AG04449 (cell line): ENCODE measurements around the gene TMCC3.
"Not testable (repeated sequence)": the region's sequence is repeated elsewhere in the genome, so short reads cannot be mapped to it uniquely, and the experiment has no call there.

Experiments used
- CTCF ChIA-PET: fragments of 350-600 bp; formaldehyde crosslinking; extraction: SDS; loops from one replicate; lab custom pipeline; 2021; ENCODE audit warnings: antibody characterized with exemption; lab: Yijun Ruan, JAX
- POLR2A ChIA-PET: fragments of 400-600, 350-600 bp; formaldehyde crosslinking; extraction: SDS; loops from one replicate; lab custom pipeline; 2020; ENCODE audit warnings: antibody characterized with exemption, inconsistent platforms; lab: Yijun Ruan, JAX
- DNase-seq: peaks from one replicate; pipeline ENCODE4 v3.0.0-alpha.2; 2010; ENCODE audit warnings: low read depth, low spot score
- H3K4me3 ChIP-seq: 2 replicates; pipeline ENCODE4 v1.5.1; 2011; ENCODE audit warnings: low read depth, mild to moderate bottlenecking, control low read depth, low read length
- TF ChIP-seq, protein P1 (sequence below): IDR thresholded peaks from one replicate; pipeline ENCODE4 v1.5.1; 2011; ENCODE audit warnings: mild to moderate bottlenecking, moderate library complexity, low read length, control low read depth, inconsistent platforms; ENCODE audit not compliant: insufficient read depth; ENCODE audit errors: missing control alignments

TMCC3 gene

DNA sequence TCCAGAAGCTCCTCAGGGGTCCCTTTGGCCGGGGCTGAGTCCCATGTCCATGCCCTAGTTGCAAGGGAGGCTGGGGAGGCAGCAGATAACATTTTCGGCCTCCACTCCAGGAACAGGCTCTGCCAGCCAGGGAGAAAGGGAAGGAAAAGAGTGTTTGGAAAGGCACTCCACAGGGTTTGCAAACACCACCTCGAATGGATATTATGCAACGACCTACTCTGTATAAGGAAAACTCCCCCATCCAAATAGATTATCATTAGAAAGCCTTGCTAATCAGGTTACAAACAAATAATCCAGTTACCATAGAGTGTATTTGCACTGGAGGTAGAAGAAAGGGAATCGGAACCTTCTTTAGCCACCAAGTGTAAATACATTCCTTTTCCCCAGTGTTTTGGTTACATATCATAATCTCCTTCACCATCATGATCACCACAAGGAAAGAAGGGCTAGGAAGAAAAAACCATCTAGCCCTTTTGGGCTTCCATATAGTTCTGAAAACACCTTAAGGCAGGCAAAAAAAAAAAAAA is 40.4 kb downstream of the TMCC3 start:
- TF ChIP-seq, protein P1, sequence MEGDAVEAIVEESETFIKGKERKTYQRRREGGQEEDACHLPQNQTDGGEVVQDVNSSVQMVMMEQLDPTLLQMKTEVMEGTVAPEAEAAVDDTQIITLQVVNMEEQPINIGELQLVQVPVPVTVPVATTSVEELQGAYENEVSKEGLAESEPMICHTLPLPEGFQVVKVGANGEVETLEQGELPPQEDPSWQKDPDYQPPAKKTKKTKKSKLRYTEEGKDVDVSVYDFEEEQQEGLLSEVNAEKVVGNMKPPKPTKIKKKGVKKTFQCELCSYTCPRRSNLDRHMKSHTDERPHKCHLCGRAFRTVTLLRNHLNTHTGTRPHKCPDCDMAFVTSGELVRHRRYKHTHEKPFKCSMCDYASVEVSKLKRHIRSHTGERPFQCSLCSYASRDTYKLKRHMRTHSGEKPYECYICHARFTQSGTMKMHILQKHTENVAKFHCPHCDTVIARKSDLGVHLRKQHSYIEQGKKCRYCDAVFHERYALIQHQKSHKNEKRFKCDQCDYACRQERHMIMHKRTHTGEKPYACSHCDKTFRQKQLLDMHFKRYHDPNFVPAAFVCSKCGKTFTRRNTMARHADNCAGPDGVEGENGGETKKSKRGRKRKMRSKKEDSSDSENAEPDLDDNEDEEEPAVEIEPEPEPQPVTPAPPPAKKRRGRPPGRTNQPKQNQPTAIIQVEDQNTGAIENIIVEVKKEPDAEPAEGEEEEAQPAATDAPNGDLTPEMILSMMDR = no peak
- ChIA-PET POLR2A (no interaction called here), CTCF (no interaction called here)

DNA sequence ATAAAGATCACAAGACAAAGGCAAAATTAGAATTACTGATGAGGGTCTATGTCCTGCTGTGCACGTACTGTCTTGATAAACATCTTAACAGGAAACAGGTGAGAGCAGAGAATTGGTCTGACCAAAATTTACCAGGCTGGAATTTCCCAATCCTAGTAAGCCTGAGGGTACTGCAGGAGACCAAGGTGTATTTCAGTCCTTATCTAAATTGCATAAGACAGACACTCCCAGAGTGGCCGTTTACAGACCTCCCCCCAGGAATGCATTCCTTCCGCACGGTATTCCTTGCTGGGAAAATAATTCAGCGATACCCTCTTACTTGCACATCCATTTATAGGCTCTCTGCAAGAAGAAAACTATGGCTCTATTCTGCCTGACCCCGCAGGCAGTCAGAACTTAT is 43.5 kb downstream of the TMCC3 start:
- H3K4me3 ChIP-seq, POLR2A ChIA-PET, CTCF ChIA-PET, DNase-seq: not testable (repeated sequence)

More for the DNA sequence above, 40.4 kb downstream of the TMCC3 start:
- no peak for DNase-seq
- H3K4me3 ChIP-seq = no peak overlapping the region

DNA sequence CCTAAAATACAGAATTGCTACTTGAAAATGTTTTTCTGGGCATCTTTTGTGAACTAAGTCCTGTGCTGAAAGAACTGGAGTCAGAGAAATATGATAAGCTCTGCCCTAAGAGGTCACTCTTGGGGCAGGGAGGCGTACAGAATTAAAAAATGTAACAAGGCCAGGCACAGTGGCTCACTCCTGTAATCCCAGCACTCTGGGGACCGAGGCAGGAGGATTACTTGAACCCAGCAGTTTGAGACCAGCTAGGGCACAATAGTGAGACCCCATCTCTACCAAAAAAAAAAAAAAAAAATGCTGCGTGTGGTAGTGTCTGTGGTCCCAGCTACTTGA is 46.0 kb downstream of the TMCC3 start:
- ChIA-PET POLR2A (interaction anchor here (0.6 kb wide), 1 partner anchor 18 kb away, joined by 4 read pairs; no protein-coding TSS in a partner anchor), CTCF (interaction anchor here (0.7 to 1.7 kb wide), 4 partner anchors 16 to 930 kb away, joined by 3 to 7 read pairs (median 4); no protein-coding TSS in a partner anchor)
- TF ChIP-seq, protein P1 = no peak
- no peak for DNase-seq
- H3K4me3 ChIP-seq = no peak overlapping the region

DNA sequence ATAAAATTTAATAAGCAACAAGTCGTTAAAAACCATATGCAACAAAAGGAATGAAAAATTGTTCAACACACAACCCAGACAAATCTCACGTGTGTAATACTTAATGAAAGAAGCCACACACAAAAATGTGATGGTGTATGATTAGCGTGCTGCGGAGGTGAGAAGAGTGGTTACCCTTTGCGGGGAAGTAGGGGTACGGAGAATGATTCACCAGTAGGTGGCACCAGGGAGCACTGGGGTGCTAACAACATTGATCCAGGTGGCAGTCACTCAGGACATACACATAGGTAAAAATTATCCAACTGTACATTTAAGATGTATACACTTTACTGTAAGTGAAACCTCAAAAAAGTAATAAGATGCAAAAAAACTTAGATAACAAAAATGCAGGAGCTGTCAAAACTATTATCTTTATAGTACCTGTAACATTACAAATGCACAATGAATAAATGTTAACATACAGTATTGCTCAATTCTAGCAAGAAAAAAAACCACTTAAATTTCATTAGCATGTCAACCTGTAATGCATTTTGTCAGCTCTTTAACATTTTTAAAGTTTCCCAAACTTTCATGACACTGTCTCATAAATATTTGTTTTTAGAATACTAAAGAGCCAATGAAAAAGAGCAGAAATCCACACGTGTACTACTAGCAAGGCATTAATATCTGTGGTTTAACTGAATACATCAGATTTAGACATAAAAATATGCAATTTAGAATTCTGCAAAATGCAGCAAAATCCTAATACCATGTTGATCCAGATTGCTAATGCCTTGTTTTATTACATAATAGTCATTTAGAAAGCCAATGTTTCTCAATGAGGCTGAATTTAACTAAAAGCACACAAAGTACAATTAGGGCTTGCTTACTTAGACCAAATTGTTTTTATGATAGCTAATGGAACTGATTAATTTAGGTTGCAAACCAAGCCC is 46.7 kb downstream of the TMCC3 start:
- TF ChIP-seq, protein P1 = peak; percentile 57
- CTCF ChIA-PET = interaction anchor here (0.6 to 1.7 kb wide), 6 partner anchors 11 to 930 kb away, joined by 3 to 7 read pairs (median 4); no protein-coding TSS in a partner anchor
- POLR2A ChIA-PET = interaction anchor here (0.6 kb wide), 1 partner anchor 18 kb away, joined by 4 read pairs; no protein-coding TSS in a partner anchor

DNA sequence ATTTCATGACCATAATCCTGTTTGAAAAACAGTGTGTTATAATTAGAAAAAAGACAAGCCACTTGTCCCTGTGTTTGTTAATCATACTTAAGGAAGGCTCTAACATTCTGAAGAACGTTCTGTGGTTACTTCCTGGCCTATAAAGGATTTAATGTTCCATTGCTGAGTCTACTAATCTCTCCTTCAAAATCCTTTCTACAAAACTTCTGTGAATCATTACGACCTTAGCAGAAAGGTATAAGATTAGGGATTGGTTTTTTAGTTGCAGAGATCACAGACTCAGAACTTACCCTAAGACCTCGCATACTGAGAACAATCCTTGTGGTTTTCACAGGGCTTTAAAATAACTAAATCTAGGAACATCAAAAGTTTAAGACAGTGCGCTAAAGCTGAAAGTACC is 48.3 kb downstream of the TMCC3 start:
- TF ChIP-seq, protein P1 = no peak
- ChIA-PET POLR2A (no interaction called here), CTCF (no interaction called here)
- no peak overlapping the region for H3K4me3 ChIP-seq
- DNase-seq = no peak

More for the DNA sequence above, 46.7 kb downstream of the TMCC3 start:
- no peak overlapping the region for H3K4me3 ChIP-seq
- DNase-seq = no peak

DNA sequence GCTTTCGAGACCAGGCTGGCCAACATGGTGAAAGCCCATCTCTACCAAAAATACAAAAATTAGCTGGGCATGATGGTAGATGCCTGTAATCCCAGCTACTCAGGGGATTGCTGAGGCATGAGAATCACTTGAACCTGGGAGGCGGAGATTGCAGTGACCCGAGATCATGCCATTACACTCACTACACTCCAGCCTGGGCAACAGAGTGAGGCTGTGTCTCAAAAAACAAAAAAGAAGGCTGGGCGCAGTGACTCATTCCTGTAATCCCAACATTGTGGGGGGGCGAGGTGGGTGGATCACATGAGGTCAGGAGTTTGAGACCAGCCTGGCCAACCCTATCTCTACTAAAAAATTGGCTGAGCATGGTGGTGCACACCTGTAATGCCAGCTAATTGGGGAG is 49.0 kb downstream of the TMCC3 start:
- CTCF ChIA-PET, DNase-seq, POLR2A ChIA-PET, H3K4me3 ChIP-seq: not testable (repeated sequence)

DNA sequence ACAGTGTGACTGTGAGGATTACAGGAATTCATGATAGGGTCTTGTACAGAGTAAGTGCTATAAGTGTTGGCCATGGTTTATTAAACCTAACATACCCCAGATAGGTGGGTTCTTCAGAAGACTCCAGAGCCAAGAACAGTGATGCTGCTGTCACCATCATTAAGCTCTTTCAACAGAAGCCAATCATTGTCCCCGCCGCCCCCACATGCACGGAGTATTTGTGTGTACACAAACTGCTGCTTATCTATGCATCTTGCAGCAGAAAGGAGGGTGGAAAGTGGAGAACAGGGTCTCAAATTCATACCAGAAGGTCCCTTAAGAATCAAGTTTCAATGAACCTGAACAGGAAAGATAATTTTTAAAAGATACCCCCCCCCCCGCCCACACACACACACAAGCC is 51.2 kb downstream of the TMCC3 start:
- TF ChIP-seq, protein P1 = no peak
- no peak for DNase-seq
- ChIA-PET POLR2A (no interaction called here), CTCF (no interaction called here)
- no peak overlapping the region for H3K4me3 ChIP-seq
